Kidney glomerular epithelial cell (primary cell): ENCODE data around the gene FHL5.
"Not testable (repeated sequence)": the region's sequence is repeated elsewhere in the genome, so short reads cannot be mapped to it uniquely, and the experiment has no call there.

Experiments used
- DNase-seq: peaks from one replicate; lab custom pipeline; 2025; lab: John Stamatoyannopoulos, UW

FHL5 gene

DNA sequence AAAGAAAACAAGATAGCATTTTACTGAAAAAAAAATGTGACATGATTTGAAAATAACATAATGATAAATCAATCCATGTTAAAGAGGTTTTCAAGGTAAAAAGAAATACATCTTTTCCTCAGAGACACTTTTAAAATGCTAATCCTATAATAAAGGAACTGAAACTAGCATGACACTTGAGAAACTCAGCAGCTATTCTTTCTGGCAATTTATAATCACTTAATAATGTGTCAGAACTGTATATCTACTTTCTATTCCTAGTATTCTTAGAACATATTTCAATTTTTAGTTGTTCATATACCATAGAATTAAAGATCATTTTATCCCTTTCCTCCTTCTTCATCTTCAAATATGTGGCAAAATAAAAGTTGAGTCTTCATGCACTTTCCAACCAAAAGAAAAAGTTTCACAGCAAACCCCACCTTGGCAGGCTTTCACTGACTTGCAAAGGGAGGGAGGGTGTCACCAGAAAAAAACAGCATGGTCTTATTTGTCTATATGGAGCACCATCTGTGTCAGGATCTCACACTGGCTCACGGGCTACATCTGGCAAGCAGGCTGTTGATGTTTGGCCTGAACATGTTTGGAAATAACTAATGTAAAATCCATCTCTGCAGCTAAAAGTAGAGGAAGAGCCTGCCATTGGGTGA is 48.5 kb downstream of the FHL5 start:
- no peak for DNase-seq

DNA sequence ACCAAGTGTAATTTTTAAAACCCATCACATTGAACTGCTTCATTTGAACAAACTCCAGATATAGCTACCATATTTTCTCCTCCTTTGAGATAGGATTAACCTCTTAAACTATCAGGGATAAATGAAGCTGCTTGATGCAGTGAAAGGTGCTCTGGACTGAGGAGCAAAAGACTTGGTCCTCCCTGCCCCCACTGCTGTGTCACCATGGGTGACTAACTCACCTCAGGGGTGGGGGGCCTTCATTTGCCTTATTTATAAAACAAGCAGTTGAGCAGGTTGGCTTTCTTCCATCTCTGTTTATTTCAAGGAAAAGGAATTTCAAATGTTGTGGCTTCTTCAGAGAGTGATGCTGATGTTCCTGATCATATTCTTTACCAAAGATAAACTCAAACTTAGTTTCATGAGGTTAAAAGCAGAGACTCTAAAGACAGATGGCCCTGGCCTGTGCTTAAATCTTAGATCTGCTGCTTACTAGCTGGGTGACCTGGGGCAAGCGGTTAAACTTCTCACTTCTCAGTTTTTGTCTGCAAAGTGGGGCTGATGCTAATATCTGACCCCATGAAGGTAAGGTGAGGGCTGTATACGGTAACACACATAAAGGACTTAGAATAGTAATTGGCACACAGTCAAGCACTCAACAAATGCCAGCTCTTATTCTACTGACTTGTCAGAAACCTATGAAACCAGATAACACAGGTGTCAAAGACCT is 50.5 kb downstream of the FHL5 start:
- DNase-seq = no peak

- no peak for DNase-seq
Observed at GRCh38 chr6:96620851-96621250, 57.9 kb downstream of the FHL5 start.

DNA sequence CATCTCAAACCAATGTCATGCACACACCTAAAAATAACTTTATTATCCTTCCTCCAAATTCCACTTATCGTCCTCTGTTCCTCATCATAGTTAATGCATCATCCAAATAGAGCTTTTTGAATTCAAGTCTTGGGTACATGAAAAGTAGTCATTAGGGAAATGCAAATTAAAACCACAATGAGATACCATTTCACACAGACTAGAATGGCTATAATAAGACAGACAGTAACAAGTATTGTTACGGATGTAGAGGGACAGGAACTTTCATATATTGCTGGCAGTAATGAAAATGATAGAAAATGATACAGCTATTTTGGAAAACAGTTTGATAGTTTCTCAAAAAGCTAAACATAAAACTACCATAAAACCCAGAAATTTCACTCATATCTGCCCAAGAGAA is 59.1 kb downstream of the FHL5 start:
- no peak for DNase-seq

DNA sequence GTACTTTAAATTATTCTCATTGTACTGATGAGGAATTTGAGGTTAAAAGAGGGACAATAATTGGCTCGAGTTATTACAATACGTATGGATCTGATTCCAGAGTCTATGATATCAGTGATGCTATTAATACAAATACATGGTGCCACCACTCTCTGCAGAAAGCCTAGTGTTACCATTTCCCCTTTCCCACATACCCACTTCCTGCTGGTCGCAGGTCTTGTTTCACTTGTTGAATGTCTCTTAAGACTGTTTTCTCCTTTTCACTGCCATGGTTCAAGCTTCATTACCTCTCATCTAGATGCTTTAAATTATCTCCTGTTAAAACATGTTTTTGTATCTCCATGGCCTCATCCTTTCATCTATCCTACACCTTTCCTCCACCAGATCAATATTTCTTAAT is 62.0 kb downstream of the FHL5 start:
- DNase-seq = no peak

- DNase-seq = peak; percentile 55
Observed at GRCh38 chr6:96626759-96627364, 63.9 kb downstream of the FHL5 start.

DNA sequence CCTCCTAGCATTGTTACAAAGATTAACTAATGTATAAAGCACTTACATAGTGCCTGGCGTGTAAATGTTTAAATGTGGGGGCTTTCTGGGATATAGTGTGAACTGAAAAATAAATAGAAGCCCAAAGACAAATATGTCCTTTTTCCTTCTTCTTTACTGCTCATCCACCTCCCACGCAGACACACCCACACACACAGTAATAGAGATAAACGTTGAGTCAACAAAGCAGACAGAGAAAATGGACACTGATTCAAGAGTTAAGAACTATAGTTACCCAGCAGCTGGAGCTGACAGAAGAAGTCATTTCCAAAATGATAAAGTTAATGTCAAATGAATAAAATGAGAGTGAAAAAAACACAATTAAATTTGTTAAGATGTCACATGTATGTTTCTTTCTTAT is 68.3 kb downstream of the FHL5 start:
- peak; percentile 43 for DNase-seq

GRCh38 chr6:96637979-96638378 is 75.1 kb downstream of the FHL5 start:
- not testable (repeated sequence) for DNase-seq

GRCh38 chr6:96645106-96645505 is 82.2 kb downstream of the FHL5 start:
- DNase-seq = no peak

DNA sequence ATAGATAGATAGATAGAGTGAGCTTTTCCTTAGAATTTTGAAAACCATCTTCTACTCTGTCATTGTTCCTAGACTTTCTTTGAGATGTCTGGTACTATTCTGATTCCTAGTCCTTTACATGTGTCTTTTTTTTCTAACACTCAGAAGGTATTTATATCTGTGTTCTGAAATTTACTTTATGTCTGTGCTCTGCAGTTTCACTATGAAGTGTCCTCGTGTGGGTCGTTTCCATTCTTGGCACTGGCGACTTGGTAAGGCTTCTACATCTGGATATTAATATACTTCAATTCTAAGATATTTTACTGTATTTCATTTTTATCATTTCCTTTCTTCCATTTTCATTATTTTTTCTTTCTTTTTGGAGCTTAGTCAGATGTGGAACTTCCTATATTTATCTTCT is 87.0 kb downstream of the FHL5 start:
- DNase-seq = no peak

DNA sequence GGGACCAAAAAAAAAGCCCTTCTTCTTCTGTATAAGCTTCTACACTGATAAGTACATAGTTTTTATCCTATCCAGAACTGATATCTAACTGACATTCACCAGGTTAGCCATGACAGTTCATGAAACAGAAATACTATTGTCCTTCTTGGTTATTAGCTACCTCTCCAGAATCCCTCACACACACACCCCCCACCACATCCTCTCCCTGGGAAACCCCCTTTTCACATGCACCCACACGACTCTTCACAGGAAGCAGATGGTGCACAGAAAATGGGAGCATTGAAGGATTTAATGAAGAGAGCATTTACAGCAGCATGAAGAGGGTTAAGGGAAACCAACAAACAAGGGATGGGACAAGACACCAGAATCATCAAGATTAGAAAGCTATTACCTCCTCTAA is 88.9 kb downstream of the FHL5 start:
- DNase-seq = no peak

GRCh38 chr6:96652552-96652951 is 89.6 kb downstream of the FHL5 start:
- DNase-seq = no peak

DNA sequence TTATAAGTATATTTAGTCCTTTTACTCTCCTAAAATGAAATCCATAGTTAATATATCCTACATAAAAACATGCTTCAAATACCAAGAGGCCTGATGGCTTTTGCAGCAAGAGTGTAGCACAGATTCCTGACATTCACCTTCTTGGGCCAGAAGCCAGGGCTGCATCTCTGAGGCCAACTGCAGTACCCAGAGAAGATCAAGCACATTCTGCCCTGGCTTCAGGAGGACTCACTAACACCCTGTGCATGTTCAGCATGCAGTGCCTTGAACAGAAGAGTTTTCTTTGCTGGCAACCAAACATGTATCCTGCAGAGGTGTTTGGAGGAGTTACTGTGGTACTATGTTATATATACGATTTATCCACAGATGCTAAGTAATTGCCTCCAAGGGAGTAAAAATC is 90.3 kb downstream of the FHL5 start:
- DNase-seq = no peak

DNA sequence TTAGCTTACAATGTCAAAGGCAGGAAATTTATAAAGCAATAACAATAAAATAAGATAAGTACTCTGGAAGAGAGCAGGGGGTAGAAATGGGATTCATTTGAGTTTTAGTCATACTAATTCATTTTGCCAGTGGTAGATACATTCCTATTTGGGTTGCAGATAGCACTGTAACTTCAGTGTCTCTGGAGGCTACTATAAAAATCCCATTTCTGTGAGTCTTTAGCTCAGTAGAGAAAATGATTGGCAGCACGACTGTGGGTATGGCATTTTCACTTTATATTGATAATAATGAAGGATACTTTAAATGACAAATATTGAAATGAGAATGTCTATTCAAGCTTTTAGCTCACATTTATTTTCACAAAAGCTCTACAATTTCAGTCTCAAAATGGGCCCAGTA is 93.6 kb downstream of the FHL5 start:
- DNase-seq = no peak

- DNase-seq = no peak
Observed at GRCh38 chr6:96657344-96657743, 94.4 kb downstream of the FHL5 start.

- DNase-seq = no peak
Observed at GRCh38 chr6:96659084-96659845, 96.3 kb downstream of the FHL5 start.
